HG02970 (cell line): ENCODE measurements around the gene IFNA4.
"Not testable (repeated sequence)": the region's sequence is repeated elsewhere in the genome, so short reads cannot be mapped to it uniquely, and the experiment has no call there.

Experiments
- ATAC-seq: cut with Tn5 transposase; IDR thresholded peaks from one replicate; pipeline ENCODE4 v1.9.1; 2021; ENCODE audit warnings: mild to moderate bottlenecking, moderate library complexity, moderate number of reproducible peaks; ENCODE audit not compliant: unreplicated experiment, low FRiP score

The IFNA4 gene

DNA sequence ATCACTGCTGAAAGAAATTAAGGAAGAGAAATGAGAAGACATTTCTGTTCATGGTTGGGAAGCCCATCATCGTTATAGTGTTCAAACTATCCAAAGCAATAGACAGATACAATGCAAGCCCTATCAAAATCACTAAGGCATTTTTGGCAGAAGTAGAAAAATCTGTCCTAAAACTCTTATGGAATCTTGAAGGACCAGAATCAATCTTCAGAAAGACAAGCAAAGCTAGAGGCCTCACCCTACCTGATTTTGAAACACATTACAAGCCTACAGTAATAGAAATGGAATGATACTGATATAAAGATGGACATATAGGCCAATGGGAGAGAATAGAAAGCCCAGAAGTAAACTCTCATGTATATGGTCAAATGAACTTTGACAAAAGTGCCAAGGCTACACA lies 16.0 kb downstream of the IFNA4 start:
- no peak for ATAC-seq

GRCh38 chr9:21166560-21166959 lies 20.8 kb downstream of the IFNA4 start, which contains the start of gene IFNA21:
Gene IFNA21, minus strand, starts transcription at chr9:21166660. Its CDS starts 48 bp downstream, at chr9:21166612.
- not testable (repeated sequence) for ATAC-seq

- ATAC-seq, result no peak
Observed at GRCh38 chr9:21165516-21165915, 21.9 kb downstream of the IFNA4 start.

- no peak for ATAC-seq
Observed at GRCh38 chr9:21160178-21160577, 27.2 kb downstream of the IFNA4 start.

DNA sequence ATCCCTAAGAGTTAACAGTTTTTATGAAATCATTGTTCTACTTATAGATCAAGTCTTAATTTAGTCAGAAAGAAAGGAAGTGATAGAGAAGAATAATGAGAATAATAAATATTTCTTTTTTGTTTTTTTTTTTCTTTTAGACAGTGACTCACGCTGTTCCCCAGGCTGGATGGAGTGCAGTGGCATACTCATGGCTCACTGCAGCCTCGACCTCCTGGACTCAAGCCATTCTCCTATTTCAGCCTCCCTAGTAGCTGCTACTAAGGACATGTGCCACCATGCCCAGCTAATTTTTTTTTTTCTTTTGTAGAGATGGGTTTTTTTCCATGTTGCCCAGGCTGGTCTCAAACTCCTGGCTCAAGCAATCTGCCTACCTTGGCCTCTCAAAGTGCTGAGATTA lies 31.9 kb downstream of the IFNA4 start:
- no peak for ATAC-seq

- no peak for ATAC-seq
Observed at GRCh38 chr9:21154018-21154608, 33.3 kb downstream of the IFNA4 start.

DNA sequence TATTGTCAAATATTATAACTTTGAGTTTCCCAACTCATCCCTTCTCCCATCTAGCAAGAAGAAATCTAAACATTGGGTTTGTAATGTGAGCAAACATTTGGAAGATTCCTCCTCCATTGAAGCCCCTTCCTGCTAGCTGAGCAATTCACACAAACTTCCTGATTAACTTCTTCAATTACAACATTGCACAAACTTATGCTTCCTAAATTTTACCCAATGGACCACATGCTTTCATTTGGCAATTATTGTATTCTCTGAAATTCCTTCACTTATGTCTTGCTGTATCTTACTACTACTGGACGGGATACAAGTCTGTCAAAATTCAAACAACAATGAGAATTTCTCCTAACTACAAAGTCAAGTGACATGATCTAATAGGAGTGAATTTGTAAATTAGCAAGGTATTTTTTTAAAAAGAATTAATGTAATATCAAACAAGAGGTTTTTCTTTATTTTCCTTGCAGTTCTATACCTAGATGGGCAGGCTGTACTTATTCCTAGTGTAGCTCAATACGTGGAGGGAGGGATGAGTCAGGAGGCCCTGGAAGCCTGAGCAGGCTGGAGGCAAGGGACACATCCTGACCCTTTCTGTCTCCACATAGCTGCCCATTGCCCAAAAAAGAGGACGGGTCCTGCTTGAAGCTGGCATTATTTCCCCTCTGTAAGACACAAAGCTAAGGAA lies 33.9 kb downstream of the IFNA4 start:
- ATAC-seq, result no peak

GRCh38 chr9:21144603-21145002 lies 42.8 kb downstream of the IFNA4 start:
- ATAC-seq, result no peak

- ATAC-seq, result no peak
Observed at GRCh38 chr9:21141427-21141882, 45.9 kb downstream of the IFNA4 start, which contains the start of gene IFNW1. Gene IFNW1, minus strand, starts transcription at chr9:21141832. Its CDS starts 262 bp downstream, at chr9:21141570.

- no peak for ATAC-seq
Observed at GRCh38 chr9:21137020-21137419, 50.4 kb downstream of the IFNA4 start.
